NCI-H1417 (cell line): Measurements from ENCODE around the gene KIRREL2.
A peak's percentile ranks its signal among the peaks of the same experiment; 100 is the strongest.
"Not testable (repeated sequence)": the region's sequence is repeated elsewhere in the genome, so short reads cannot be mapped to it uniquely, and the experiment has no call there.

Source experiments
- DNase-seq, 3 experiments: peaks; one replicate each; lab custom pipeline; 2025; lab: John Stamatoyannopoulos, UW

Gene KIRREL2

DNA sequence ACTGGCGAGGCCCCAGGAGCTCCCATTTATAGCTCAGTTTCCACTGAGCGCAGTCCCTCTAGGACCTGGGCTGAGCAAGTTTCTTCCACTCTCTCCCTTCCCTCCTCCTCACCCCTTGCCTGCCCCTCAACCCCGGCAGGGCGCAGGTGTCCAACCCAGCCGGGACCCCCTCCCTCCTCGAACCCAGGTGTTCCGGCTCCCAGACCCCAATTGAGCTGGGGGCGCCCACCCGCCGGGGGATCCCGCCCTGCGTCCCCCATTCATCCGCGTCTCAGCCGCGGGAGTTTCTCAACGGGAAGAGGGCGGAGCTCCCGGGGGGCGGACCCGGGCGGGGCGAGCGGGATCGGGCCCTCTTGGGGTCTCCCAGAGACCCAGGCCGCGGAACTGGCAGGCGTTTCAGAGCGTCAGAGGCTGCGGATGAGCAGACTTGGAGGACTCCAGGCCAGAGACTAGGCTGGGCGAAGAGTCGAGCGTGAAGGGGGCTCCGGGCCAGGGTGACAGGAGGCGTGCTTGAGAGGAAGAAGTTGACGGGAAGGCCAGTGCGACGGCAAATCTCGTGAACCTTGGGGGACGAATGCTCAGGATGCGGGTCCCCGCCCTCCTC lies at the start of gene KIRREL2:
Gene KIRREL2, plus strand, starts transcription at position 366 of the 604 bp plus-strand sequence. Its CDS starts 209 bp downstream, at position 575.
- peak in 2 of 3 experiments; percentile 32 to 48 for DNase-seq

DNA sequence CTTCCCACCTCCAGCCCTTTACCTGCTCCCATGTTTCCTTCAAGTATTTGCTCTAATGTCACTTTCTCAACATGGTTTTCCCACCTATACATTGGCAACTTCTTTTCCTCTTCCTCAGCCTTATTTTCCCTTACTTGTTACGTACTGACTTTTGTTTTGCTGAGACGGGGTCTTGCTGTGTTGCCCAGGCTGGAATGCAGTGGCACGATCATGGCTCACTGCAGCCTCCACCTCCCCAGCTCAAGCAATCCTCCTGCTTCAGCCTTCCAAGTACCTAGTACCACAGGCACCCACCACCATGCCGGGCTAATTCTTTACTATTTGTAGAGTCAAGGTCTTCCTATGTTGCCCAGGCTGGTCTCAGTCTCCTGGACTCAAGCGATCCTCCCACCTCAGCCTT lies 49.1 kb upstream of the KIRREL2 start:
- no peak for DNase-seq

DNA sequence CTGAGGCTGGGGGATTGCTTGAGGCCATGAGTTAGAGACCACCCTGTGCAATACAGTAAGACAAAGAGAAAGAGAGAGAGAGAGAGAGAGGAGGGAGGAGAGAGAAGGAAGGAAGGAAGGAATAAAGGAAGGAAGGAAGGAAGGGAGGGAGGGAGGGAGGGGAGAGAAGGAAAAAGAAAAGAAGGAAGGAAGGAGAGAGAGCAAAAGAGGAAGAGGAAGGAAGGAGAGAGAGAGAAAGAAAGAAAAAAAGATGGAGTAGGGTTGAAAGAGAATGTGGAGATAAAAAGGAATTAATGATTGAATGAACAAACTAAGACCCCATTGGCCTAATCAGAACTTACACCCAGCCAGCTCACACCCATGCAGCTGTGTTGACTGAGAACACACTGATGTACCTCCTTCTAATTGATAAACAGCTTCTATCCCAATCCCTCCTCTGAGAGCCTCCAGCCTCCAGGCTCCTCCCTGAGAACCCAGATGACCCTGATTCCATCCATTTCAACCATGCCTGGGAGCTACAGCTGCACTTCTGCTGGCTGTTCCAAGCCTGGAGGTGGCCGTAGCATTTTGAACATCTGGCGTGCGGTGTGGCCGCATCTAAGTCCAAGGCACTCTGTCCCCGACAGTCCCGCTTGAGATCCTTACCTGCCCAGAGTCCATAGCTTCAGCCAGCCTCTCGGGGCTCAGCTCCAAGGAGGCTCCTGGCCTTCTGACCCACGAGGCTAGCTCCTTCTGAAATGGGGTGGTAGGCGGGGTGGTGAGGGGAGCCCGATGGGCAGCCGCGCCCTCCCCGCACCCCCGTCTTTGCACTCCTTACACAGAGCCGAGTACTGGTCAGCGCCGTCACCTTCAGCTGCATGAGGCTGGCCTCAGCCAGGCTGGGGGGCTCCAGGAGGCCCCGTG lies 45.1 kb upstream of the KIRREL2 start:
- DNase-seq: no peak

DNA sequence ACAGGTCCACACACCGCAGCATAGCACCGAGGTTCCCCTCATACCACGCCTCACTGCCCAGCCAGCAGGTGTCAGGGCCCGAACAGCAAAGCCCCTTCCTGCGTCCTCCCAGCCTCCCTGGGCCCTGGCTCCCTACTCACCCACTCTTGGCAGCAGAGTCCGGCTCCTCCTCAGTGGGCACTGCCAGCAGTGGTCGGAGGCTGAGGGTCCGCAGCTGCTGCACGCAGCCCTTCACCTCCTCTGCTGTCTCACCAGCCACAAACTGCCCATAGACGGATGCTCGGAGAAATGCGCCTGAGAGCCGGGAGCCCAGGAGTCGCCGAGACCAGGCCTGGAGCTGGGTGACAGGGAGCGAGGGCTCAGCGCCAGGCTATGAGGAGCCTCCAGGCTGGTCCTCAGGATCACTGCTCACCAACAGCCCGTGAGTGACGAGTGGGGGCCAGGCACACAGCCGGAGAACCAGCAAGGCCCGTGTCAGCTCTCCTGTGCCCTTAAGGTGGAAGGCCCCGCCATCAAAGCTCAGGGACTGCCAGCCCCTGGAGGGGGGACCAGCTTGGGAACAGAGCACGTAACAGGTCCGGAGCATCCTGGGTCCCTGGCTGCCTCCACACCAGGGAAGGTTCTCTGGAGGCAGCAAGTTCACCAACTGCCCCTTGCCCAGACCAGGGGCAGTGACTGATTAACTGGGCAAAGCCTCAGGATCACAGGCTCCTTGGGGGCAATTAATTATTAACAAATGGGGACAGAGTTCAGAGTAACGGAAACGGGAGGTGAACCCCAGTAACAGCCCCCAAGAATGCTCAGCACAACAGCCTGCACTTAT lies 44.3 kb upstream of the KIRREL2 start, which contains the start of gene PRODH2:
Gene PRODH2, minus strand, starts transcription at position 626 of the 823 bp plus-strand sequence. Its CDS starts 40 bp downstream, at position 586.
- no peak for DNase-seq

DNA sequence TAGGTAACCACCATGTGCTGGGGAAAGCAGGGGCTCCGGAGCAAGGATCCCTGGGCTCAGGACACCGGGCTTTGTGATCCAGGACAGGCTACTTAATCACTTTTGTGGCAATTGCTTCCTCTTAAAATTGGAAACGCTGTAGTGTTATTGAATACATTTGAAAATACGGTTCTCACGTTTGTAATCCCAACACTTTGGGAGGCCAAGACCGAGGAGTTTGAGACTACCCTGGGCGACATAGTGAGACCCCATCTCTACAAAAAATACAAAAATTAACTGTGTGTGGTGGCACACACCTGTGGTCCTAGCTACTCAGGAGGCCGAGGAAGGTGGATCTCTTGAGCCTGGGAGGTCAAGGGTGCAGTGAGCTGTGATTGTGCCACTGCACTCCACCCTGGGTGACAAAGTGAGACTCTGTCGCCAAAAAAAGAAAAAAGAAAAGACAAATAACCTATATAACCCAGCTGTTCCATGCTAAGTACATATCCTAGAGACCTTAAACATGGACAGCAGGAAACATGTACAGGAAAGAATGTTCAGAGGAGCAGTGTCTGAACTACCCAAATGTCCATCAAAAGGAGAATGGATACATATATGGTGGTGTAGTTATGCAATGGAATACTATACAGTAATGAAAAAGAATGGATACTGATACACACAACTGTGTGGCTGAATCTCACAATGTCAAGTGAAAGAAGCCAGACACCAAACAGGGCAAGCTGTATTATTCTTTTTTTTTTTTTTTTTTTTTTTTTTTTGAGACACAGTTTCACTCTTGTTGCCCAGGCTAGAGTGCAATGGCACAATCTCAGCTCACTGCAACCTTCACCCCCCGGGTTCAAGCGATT lies 43.4 kb upstream of the KIRREL2 start:
- DNase-seq: no peak

DNA sequence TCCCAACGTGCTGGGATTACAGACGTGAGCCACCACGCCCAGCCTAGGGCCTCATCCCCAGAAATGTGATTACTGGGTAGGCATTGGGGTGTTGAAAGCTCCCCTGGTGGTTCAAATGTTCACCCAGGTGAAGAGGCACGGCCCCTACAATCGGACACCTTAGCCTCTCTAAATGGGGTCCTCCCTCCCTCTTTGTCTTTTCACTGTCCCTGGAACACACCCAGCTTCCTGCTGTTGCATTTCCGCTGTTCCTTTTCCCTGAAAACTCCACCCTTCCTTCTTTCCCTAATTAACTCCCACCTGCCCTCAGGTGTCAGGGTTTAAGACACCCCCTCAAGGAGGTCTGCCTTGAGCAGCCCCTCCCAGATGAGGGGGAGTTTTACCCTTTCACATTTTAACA lies 40.4 kb upstream of the KIRREL2 start:
- no peak for DNase-seq

DNA sequence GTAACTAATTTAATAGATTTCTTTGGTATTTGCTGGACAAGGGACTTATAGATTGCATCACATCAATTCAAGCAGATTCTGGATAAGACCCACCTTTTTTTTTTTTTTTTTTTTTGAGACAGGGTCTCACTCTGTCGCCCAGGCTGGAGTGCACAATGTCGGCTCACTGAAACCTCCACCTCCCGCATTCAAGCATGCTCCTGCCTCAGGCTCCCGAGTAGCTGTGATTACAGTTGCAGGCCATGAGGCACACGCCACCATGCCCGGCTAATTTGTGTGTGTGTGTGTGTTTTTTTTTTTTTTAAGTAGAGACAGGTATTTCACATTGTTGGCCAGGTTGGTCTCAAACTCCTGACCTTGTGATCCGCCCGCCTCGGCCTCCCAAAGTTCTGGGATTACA lies 39.9 kb upstream of the KIRREL2 start:
- DNase-seq: no peak

DNA sequence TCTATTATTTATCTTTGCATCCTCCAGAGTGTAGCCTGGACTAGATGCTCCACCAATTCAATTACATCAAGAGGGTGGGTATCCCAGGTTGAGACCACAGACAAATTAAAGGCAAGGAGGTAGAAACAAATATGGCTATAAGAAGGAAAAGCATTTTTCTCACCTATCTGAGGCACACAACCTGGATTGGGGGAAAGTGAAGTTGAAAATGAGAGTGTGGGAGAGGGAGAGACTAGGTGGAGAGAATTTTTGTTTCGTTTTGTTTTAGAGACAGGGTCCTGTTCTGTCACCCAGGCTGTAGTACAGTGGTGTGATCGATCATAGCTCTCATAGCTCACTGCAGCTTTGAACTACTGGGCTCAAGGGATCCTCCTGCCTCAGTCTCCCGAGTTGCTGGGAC lies 38.3 kb upstream of the KIRREL2 start:
- no peak for DNase-seq

DNA sequence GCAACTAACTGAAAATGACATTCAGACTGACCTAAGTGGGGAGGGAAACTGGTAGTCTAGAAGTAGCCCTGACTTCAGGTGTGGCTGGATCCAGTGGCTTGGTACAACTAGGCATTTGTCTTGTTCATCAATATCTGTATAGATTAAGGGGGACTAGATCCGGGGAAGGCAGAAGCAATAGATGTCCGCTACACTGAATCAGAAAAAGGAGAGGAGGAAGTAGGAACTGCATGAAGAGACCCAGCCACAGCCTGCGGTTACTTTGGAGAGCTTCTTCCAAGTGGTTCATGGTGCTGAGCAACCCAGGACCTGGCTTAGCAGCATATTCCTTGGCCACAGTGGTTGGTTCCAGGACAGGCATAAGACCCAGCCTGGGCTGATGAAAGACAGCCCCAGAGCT lies 34.1 kb upstream of the KIRREL2 start:
- no peak for DNase-seq

DNA sequence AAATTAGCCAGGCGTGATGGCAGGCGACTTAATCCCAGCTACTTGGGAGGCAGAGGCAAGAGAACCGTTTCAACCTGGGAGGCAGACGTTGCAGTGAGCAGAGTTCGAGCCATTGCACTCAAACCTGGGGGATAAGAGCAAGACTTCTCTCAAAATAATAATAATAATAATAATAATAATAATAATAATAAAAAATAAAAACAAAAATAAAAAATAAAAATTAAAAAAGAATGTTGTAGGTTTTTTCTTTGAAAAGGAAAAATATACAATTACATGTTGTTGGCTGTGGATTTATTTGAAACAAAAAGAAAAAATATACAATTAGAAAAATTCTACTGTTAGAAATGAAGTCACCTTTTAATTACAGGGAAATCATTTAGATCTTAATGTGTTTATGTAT lies 32.6 kb upstream of the KIRREL2 start:
- DNase-seq: no peak

DNA sequence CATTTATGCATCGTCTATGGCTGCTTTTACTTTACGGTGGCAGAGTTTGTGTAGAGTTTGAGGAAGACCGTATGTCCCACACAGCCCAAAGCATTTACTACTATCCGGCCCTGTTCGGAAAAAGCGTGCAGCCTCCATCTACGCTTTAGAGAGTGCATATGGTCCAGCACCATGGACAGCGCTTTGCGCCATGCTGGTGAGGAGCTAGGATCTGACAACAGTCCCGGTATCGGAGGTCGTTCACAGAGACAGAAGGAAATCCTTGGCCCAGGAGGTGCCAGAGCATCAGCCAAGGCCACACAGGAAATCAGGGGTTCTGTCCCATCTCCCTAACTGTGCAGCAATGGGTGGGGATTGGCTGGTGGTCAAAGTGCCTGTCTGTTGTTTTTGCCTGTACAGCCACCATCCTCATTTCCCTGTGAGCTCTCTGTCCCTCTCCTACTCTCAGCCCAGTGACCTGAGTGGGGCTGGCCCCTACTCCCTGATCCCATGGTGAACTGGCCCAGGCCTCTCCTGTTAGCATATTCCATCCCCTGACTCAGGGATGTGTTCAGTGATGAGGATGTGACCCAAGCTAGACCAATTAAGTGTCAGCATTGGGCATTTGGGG lies 27.9 kb upstream of the KIRREL2 start:
- DNase-seq: no peak

DNA sequence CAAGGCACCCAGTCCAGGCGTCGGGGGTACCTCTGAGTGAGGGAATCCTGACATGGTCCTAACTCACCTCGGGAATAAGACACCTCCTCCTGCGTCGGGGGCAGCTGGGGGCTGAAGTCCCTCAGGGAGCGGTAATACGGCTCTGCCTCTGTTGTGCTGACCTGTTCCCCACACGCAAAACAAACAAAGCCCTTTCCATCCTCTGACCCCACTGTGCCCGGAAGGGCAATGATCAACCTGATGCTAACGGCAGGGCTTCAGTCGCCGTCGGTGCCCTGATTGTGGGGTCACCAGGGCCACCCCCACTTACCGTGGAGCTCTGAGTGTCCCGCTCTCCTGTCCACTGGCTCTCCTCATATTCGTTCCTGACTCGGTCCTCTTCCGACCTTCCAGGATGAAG lies 25.7 kb upstream of the KIRREL2 start:
- no peak for DNase-seq

DNA sequence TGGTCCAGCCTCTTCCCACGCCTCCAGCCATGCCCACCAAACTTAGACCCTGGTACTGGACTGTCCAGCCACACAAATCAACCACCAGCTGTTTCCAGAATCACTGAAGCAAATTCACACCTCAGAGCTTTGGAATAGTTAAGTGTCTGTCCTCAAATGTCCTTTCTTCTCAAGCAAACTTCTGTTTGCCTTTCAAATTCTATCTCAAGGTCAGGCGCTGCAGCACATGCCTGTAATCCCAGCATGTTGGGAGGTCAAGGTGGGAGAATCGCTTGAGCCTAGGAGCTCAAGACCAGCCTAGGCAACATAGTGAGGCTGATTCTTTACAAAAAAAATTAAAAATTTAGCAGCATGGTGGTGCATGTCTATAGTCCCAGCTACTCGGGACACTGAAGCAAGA lies 24.7 kb upstream of the KIRREL2 start:
- no peak for DNase-seq

DNA sequence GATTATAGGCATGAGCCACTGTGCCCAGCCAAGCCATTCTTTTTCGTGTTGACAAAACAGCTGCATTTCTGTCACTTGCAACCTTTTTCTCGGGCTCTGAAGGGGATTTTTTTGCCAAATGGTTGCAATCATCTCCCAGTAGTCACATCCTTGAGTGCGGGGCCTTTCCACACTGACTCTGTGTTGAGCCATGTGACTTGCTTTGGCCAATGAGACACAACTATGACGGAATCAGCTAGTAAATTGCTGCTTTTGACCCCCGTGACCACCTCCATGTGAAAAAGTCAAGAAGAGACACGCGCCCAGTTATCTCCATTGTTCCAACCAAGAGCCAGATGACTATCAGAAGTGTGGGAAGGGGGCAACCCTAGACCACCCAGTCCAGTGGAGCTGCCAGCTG lies 22.7 kb upstream of the KIRREL2 start:
- DNase-seq: no peak

DNA sequence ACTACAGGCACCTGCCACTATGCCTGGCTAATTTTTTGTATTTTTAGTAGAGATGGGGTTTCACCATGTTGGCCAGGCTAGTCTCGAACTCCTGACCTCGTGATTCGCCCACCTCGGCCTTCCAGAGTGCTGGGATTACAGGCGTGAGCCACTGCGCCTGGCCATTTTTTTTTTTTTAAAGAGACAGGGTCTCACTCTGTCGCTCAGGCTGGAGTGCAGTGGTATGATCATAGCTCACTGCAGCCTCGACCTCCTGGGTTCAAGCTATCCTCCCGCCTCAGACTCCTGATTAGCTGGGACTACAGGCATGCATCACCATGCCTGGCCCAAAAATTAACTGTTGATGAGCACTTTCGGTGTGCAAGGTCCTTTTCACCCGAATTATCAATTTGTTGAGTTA lies 20.6 kb upstream of the KIRREL2 start:
- DNase-seq: not testable (repeated sequence)

DNA sequence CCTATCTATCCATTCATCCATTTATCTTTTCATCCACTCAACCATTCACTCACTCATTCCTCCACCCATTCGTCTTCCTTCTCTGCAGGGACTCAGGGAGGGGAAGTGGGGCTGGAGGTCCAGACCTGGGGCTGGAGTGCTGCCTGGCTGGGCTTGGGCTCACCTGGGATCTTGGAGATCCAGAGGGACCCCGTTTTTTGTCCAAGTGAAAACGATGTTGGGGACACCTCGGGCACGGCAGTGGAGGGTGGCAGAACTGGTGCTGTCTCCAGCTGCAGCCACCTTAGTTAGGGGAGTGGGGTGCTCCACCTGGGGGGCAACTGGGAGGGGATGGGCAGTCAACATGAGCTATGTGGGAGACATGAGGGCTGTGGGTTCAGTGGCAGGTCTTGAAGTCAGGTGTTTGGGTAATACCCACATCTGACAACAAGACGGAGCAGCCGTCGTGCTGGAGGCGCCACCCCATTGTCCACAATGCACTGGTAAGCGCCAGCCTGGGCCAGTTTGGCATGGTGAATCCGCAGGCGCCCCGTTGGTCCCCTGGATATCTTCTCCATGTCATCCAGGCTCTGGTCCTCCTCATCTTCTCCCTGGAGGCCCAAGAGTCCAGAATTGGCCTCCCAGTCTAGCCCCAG lies 14.6 kb upstream of the KIRREL2 start:
- no peak for DNase-seq

DNA sequence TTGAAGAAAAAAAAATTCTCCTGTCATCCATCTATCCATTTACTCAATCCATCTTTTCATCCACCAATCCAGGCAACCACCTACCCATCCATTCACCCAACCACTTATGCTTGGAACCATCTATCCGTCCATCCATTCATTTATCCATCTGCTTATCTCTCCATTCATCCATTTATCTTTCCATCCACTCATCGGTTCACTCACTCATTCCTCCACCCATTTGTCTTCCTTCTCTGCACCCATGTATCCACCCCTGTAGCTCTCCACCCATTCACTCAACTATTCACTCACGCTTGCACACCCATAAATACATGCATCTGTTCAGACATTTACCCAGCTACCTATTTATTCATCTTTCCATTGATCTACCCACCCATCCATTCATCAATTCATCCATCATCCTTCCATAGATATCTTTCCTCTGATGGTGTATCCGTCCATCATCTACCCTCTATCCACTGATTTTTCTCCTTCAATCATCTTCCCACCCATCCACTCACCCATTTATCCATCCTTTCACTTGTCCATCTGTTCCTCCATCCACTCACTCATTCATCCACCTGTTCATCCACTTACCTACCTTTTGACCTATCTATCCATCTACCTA lies 13.9 kb upstream of the KIRREL2 start:
- DNase-seq: no peak

DNA sequence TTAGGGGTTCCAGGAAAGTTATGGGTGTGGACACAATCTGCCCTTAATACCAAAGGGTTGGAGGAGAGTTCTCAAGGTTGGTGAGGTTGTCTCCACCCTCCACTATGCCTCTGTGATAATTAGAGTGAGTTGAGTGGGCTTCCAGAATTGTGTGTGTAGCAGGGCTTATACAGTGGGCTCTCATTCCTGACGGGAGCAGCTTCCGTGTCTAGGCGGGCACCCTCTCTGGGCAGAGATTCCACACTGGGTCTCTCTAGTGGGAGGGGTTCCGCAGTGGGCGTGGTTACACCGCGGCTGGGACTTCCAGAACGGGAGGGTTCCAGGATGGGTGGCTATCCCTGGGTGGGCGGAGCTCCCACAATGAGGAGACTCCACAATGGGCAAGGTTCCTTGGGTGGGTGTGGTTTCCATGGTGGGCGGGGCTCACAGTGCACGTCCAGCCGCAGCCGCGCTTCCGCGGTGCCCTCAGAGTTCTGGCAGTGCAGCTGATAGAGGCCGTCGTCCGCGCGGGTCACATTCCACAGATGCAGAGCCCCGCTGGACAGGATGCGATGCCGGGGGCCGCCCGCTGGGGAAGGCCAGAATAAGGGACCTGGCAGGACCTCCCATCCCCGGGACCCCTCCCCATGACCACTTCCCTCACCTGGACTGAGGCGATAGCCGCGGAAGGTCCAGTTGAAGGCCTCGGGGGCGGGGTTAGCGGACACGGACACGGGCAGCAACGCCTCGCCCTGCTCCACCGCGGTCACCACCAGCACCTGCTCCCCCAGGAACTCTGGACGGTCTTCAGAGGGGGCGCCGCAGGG lies 12.8 kb upstream of the KIRREL2 start:
- DNase-seq: peak in 1 of 3 experiments; percentile 15

DNA sequence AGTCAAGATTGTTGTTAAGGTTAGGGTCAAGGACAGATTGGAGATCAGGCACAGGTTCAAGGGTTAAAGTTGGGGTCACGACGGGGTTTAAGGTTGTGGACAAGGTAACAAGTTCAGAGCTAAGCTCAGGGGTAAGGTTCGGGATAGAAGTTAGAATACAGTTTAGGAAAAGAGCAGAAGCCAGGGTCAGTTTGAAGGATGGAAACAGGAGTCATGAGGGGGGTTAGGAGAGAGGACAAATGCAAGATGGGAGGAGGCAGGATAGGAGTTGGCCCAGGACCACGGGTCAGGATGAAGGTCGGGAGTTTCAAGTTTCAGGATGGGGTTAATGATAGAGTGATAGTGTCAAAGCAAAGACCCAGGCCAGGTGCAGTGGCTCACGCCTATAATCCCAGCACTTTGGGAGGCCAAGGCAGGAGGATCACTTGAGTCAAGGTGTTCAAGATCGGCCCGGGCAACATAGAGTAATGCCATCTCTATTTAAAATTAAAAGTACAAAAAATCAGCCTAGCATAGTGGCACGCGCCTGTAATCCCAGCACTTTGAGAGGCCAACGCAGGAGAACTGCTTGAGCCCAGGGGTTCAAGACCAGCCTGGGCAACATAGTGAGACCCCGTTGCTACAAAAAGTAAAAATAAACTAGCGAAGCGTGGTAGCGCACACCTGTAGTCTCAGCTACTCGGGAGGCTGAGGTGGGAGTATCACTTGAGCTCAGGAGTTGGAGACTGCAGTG lies 12.1 kb upstream of the KIRREL2 start:
- DNase-seq: no peak
